Measurements from ENCODE around the gene MFSD6L. TPM values are rescaled to one million over a fixed set of nuclear protein-coding genes. Genes with fewer than 3 reads are reported as not detected.

The MFSD6L gene
- total RNA-seq, 1 experiment from 2014 or later: 2.1 TPM

DNA sequence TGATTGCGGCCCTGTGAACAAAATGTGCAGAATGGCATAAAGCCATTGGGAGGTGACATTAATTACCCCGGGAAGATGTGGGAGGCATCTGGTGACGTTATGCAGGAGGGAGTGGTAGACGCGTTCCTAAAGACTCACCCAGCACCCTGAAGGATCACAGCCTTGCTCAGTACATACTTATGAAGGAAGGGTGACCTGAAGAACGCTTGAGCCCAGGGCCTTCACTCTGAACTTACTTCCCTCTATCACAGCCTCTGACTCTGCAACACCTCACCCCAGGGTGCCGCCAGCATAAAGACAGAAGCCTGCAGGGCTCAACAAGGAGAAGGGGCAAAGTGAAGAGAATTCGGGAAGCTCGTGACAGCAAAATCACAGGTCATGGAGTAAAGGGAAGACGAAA, 9.4 kb downstream of the MFSD6L start:
- peak; percentile 42 for DNase-seq
- no peak overlapping the region for H3K4me2 ChIP-seq (ENCODE audit: insufficient read depth, insufficient read length, low read length)

More for the DNA sequence above, 9.4 kb downstream of the MFSD6L start:
- H3K4me1 Mint-ChIP-seq: peaks cover 20 to 29% of the 10 kb centered on the region in 2 experiments
- no peak overlapping the region for H3K4me3 Mint-ChIP-seq
- H2AFZ ChIP-seq (ENCODE audit: low read length): no peak overlapping the region
- H4K8ac ChIP-seq (replicated peaks; ENCODE audit: insufficient read length, low read depth, low read length): no peak overlapping the region
- no peak overlapping the region for H2BK20ac ChIP-seq (ENCODE audit: low read depth, low read length, poor library complexity, severe bottlenecking)
- no peak overlapping the region for H2AK5ac ChIP-seq (ENCODE audit: insufficient read length, low read length)
- H4K5ac ChIP-seq (ENCODE audit: insufficient read length, low read depth, low read length): no peak overlapping the region
- no peaks in the 10 kb centered on the region; the same call in 1 of the 2 replicates for H3K27me3 Mint-ChIP-seq (ENCODE audit: low read depth)
- H3K27me3 ChIP-seq (ENCODE audit: insufficient read depth, low read length): no peaks in the 10 kb centered on the region
- H3K27ac Mint-ChIP-seq: peak overlapping the region in 1 of 3 experiments; percentile 13; a peak in 3 of 7 replicates
- H3K4ac ChIP-seq (ENCODE audit: low read depth, low read length): no peak overlapping the region
- H3K9me3 Mint-ChIP-seq: peaks cover 9 to 16% of the 10 kb centered on the region in 2 experiments
- H3K79me1 ChIP-seq (ENCODE audit: insufficient read depth, low read depth, low read length, poor library complexity, severe bottlenecking): no peaks in the 10 kb centered on the region
- H3K14ac ChIP-seq (ENCODE audit: insufficient read depth, low read length): no peak overlapping the region
- no peak overlapping the region for H3K56ac ChIP-seq (ENCODE audit: insufficient read length, low read depth, low read length)
- no peak overlapping the region for H2BK12ac ChIP-seq (ENCODE audit: insufficient read length, low read depth, low read length)
- peaks cover 5% of the 10 kb centered on the region for H3K9me3 ChIP-seq (ENCODE audit: control insufficient read depth, low read depth, low read length)
- H3K23ac ChIP-seq (ENCODE audit: insufficient read length, low read depth, low read length): no peak overlapping the region
- no peaks in the 10 kb centered on the region for H3K79me2 ChIP-seq (ENCODE audit: insufficient read depth, low read length)
- peaks cover 2 to 10% (median 6%) of the 10 kb centered on the region in 3 experiments; a peak in 6 of 7 replicates for H3K36me3 Mint-ChIP-seq (ENCODE audit: insufficient read depth in 1 of 3, low read depth in 3 of 3)
- no peaks in the 10 kb centered on the region for H4K20me1 ChIP-seq (ENCODE audit: control insufficient read depth, insufficient read depth, insufficient read length)
- no peak overlapping the region for H2BK5ac ChIP-seq (ENCODE audit: insufficient read length, low read length)
- TF ChIP-seq, protein P1, sequence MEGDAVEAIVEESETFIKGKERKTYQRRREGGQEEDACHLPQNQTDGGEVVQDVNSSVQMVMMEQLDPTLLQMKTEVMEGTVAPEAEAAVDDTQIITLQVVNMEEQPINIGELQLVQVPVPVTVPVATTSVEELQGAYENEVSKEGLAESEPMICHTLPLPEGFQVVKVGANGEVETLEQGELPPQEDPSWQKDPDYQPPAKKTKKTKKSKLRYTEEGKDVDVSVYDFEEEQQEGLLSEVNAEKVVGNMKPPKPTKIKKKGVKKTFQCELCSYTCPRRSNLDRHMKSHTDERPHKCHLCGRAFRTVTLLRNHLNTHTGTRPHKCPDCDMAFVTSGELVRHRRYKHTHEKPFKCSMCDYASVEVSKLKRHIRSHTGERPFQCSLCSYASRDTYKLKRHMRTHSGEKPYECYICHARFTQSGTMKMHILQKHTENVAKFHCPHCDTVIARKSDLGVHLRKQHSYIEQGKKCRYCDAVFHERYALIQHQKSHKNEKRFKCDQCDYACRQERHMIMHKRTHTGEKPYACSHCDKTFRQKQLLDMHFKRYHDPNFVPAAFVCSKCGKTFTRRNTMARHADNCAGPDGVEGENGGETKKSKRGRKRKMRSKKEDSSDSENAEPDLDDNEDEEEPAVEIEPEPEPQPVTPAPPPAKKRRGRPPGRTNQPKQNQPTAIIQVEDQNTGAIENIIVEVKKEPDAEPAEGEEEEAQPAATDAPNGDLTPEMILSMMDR (conservative IDR thresholded peaks at IDR 0.05): no peak
- WGBS (ENCODE audit: extremely low coverage, insufficient read length, low lambda C conversion rate): no CpG with 5 or more reads among the region's 10 CpGs
- H3K4me1 ChIP-seq (ENCODE audit: insufficient read depth, low read length): no peaks in the 10 kb centered on the region
- H3T11ph ChIP-seq (ENCODE audit: low read length): no peak overlapping the region
- no peak overlapping the region for H3K18ac ChIP-seq (ENCODE audit: insufficient read length, low read depth, low read length)
- no peak overlapping the region for H3K27ac ChIP-seq (ENCODE audit: insufficient read length, low read depth, low read length)
- no peak overlapping the region for H4K91ac ChIP-seq (ENCODE audit: insufficient read length, low read depth, low read length)
- no peak overlapping the region for H2BK120ac ChIP-seq (ENCODE audit: low read depth, low read length, poor library complexity, severe bottlenecking)
- no peak overlapping the region for H3K9ac ChIP-seq (ENCODE audit: extremely low read depth, insufficient read length, low read length)
- no peaks in the 10 kb centered on the region for H3K23me2 ChIP-seq (ENCODE audit: insufficient read length, low read depth, low read length, poor library complexity, severe bottlenecking)
- no peak overlapping the region for H2BK15ac ChIP-seq (ENCODE audit: low read depth, low read length)
